Keratinocyte (primary cell): ENCODE results near the gene FBLN5.

Experiments used
- CTCF ChIP-seq, 3 experiments: IDR thresholded peaks in 1 of 3; conservative IDR thresholded peaks in 1 of 3; optimal IDR thresholded peaks in 1 of 3; 2 replicates in 2 of 3; 3 replicates in 1 of 3; pipeline versions ENCODE3 to v1.5.1; 2011; ENCODE audit warnings: low read length in 3 of 3, mild to moderate bottlenecking in 3 of 3, moderate library complexity in 2 of 3, control low read depth in 1 of 3, inconsistent platforms in 1 of 3; ENCODE audit not compliant: insufficient read depth in 2 of 3; ENCODE audit errors: extremely low read depth in 1 of 3
- EZH2 ChIP-seq: IDR thresholded peaks from one replicate; pipeline ENCODE4 v1.6.1; 2012; ENCODE audit warnings: inconsistent platforms, mild to moderate bottlenecking, low read length, moderate library complexity

GRCh38 chr14:91947475-91948184 lies at the start of gene FBLN5:
- TF ChIP-seq CTCF (optimal IDR thresholded peaks at IDR 0.05 in 1 of 3, IDR thresholded peaks at IDR 0.05 in 1 of 3, conservative IDR thresholded peaks at IDR 0.05 in 1 of 3; ENCODE audit: extremely low read depth in 1 of 3, insufficient read depth in 2 of 3, low read length in 3 of 3) (no peak), EZH2 (no peak)
